DND-41 (cell line): ENCODE results near the gene CD300A.

Source experiments
- ATAC-seq: fragments of 200-7000 bp; cut with Tn5 transposase; 3 replicates; pipeline ENCODE4 v1.9.1; 2021; ENCODE audit warnings: low read depth; ENCODE audit not compliant: insufficient read depth
- DNase-seq: peaks from one replicate; pipeline ENCODE4 v3.0.0-alpha.2; 2020
- H2AFZ ChIP-seq: 2 replicates; pipeline ENCODE4 v1.6.0; 2012; ENCODE audit warnings: low read depth, low read length
- H3K27ac ChIP-seq: 2 replicates; pipeline ENCODE4 v1.5.1; 2012; ENCODE audit warnings: low read length, inconsistent platforms
- H3K27me3 ChIP-seq: fragments of 200-600 bp; sonication (generic); 2 replicates; pipeline ENCODE4 v1.6.0; 2012; ENCODE audit warnings: low read length, mild to moderate bottlenecking, inconsistent platforms; ENCODE audit not compliant: insufficient read depth, poor library complexity
- H3K36me3 ChIP-seq: 2 replicates; pipeline ENCODE4 v1.5.1; 2012; ENCODE audit warnings: low read length, inconsistent platforms; ENCODE audit not compliant: insufficient read depth
- H3K4me1 ChIP-seq: 2 replicates; pipeline ENCODE4 v1.5.1; 2012; ENCODE audit warnings: mild to moderate bottlenecking, low read length; ENCODE audit not compliant: insufficient read depth
- H3K4me2 ChIP-seq: 2 replicates; pipeline ENCODE4 v1.6.0; 2012; ENCODE audit warnings: mild to moderate bottlenecking, moderate library complexity, low read length, inconsistent platforms; ENCODE audit not compliant: insufficient read depth
- H3K4me3 ChIP-seq, 2 experiments: fragments of 200-600 bp in 1 of 2; shearing (Covaris generic) in 1 of 2; 2 replicates each; pipeline ENCODE4 v1.5.1; 2012 to 2016; ENCODE audit warnings: inconsistent platforms in 2 of 2, low read length in 2 of 2, mild to moderate bottlenecking in 2 of 2, low read depth in 1 of 2, moderate library complexity in 1 of 2
- H3K79me2 ChIP-seq: 2 replicates; pipeline ENCODE4 v1.6.0; 2012; ENCODE audit warnings: low read length, inconsistent platforms; ENCODE audit not compliant: insufficient read depth
- H3K9ac ChIP-seq: 2 replicates; pipeline ENCODE4 v1.6.0; 2012; ENCODE audit warnings: low read depth, mild to moderate bottlenecking, inconsistent platforms, low read length, moderate library complexity
- H3K9me3 ChIP-seq: 2 replicates; pipeline ENCODE4 v1.5.1; 2012; ENCODE audit warnings: low read length, moderate library complexity, mild to moderate bottlenecking, inconsistent platforms; ENCODE audit not compliant: insufficient read depth, severe bottlenecking
- H4K20me1 ChIP-seq: 2 replicates; pipeline ENCODE4 v1.6.0; 2012; ENCODE audit warnings: low read length; ENCODE audit not compliant: insufficient read depth
- CTCF ChIP-seq: IDR thresholded peaks from 2 replicates; pipeline ENCODE4 v1.5.1; 2012; ENCODE audit warnings: borderline replicate concordance, low read length, moderate library complexity, mild to moderate bottlenecking; ENCODE audit not compliant: poor library complexity, severe bottlenecking; ENCODE audit errors: extremely low read depth
- EZH2 ChIP-seq: IDR thresholded peaks from 3 replicates; pipeline ENCODE4 v1.6.1; 2012; ENCODE audit warnings: borderline replicate concordance, low read depth, mild to moderate bottlenecking, moderate library complexity, low read length, inconsistent platforms; ENCODE audit not compliant: severe bottlenecking

CD300A gene

DNA sequence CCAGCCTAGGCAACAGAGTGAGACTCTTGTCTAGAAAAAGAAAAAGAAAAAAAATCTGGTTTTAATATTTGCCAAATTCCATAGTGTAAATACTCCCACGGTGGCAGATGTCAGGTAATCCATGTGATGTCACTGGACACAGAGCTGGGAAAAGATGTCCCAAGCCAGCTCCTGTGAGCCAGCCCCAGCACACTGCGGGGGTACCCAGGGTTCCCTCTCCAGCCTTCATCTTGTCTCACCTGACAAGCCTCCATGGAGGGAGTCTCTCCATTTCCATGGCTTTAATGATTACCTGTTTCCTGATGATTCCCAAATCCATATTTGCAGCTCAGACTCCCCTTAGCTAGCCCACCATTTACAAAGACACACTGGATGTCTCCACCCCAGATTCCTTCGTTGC lies 60.2 kb downstream of the CD300A start:
- Histone ChIP-seq H3K4me2 (no peak overlapping the region), H3K4me1 (no peaks in the 10 kb centered on the region), H3K9ac (no peak overlapping the region), H3K9me3 (no peaks in the 10 kb centered on the region), H3K4me3 (no peak overlapping the region), H3K27ac (no peak overlapping the region), H2AFZ (no peak overlapping the region), H3K79me2 (no peaks in the 10 kb centered on the region), H4K20me1 (no peaks in the 10 kb centered on the region), H3K36me3 (no peaks in the 10 kb centered on the region), H3K27me3 (peaks cover 2% of the 10 kb centered on the region)
- ATAC-seq: no peak
- DNase-seq: no peak
- TF ChIP-seq CTCF (no peak), EZH2 (no peak)

GRCh38 chr17:74527081-74527480 lies 60.6 kb downstream of the CD300A start:
- Histone ChIP-seq H3K27me3 (peaks cover 2% of the 10 kb centered on the region), H2AFZ (no peak overlapping the region), H3K36me3 (no peaks in the 10 kb centered on the region), H3K4me1 (no peaks in the 10 kb centered on the region), H3K27ac (no peak overlapping the region), H3K4me2 (no peak overlapping the region), H3K79me2 (no peaks in the 10 kb centered on the region), H3K4me3 (no peak overlapping the region), H3K9me3 (no peaks in the 10 kb centered on the region), H3K9ac (no peak overlapping the region), H4K20me1 (no peaks in the 10 kb centered on the region)
- DNase-seq (no peak), ATAC-seq (no peak)
- no peak for TF ChIP-seq CTCF
- no peak for TF ChIP-seq EZH2

GRCh38 chr17:74527756-74528155 lies 61.3 kb downstream of the CD300A start:
- Histone ChIP-seq H3K9ac (no peak overlapping the region), H3K4me1 (no peaks in the 10 kb centered on the region), H3K79me2 (no peaks in the 10 kb centered on the region), H3K36me3 (no peaks in the 10 kb centered on the region), H3K4me3 (no peak overlapping the region), H3K9me3 (no peaks in the 10 kb centered on the region), H2AFZ (no peak overlapping the region), H3K27me3 (peaks cover 2% of the 10 kb centered on the region), H3K4me2 (no peak overlapping the region), H3K27ac (no peak overlapping the region), H4K20me1 (no peaks in the 10 kb centered on the region)
- ATAC-seq (no peak), DNase-seq (no peak)
- TF ChIP-seq EZH2: no peak
- TF ChIP-seq CTCF: no peak
